Mucosa of stomach (tissue), 1 donor: ENCODE results near the gene CHST4.
"Not testable (repeated sequence)": the region's sequence is repeated elsewhere in the genome, so short reads cannot be mapped to it uniquely, and the experiment has no call there.

ENCODE experiments used
- H3K27me3 ChIP-seq: one replicate; pipeline ENCODE4 v1.7.0; 2013; ENCODE audit warnings: mild to moderate bottlenecking, low read length; ENCODE audit not compliant: control insufficient read depth, insufficient read depth
- H3K36me3 ChIP-seq: one replicate; pipeline ENCODE4 v1.7.0; 2013; ENCODE audit warnings: low read length; ENCODE audit not compliant: control insufficient read depth, insufficient read depth
- H3K4me1 ChIP-seq: one replicate; pipeline ENCODE4 v1.7.0; 2013; ENCODE audit warnings: mild to moderate bottlenecking, low read length; ENCODE audit not compliant: control insufficient read depth, insufficient read depth
- H3K4me3 ChIP-seq: one replicate; pipeline ENCODE4 v1.7.0; 2013; ENCODE audit warnings: low read length
- H3K9ac ChIP-seq: one replicate; pipeline ENCODE4 v1.7.0; 2013; ENCODE audit warnings: mild to moderate bottlenecking, low read length, moderate library complexity
- H3K9me3 ChIP-seq: one replicate; pipeline ENCODE4 v1.7.0; 2013; ENCODE audit warnings: mild to moderate bottlenecking, low read length, moderate library complexity; ENCODE audit not compliant: control insufficient read depth
- donor health status: Pancreatic carcinoma.

CHST4 gene

DNA sequence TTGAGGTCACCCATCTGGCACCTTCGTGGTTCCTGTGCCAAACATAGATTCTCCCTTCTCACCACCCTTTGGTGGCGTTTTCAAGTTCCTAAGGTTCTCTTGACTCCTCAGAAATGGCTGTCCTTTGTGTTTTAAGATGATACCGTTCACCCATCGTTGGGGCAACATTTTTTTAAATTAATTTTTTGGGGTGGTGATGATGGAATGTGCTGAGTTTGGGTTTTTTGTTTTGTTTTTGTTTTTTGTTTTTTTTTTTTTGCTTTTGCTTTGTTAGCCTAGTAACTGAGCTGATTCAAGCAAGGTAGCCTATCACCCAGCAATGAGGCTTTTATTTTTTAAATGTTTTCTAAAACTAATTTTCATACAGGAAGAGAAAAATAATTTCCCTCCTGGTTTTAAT is 2.6 kb downstream of the CHST4 start:
- Histone ChIP-seq H3K9me3 (no peaks in the 10 kb centered on the region), H3K4me3 (no peak overlapping the region), H3K4me1 (peaks cover 4% of the 10 kb centered on the region), H3K27me3 (peaks cover 14% of the 10 kb centered on the region), H3K36me3 (no peaks in the 10 kb centered on the region), H3K9ac (no peak overlapping the region)

DNA sequence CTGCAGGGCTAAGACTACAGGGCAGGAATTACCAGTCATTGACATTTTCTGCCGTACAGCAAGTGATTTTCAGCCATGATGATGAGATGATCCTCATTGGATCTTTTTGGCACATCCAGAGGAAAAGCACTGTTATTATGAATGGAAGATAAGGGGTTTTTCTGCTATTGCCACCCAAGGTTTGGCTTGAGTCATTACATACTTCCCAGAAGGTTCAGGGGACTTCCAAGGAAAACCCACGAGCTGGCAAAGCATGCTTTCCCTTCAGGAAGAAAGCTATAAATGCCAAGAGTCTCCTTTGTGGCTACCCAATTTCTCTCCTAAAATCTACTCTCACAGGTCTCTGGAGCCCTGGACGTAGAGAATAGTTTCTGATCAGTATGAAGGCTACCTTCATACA is 6.1 kb downstream of the CHST4 start:
- Histone ChIP-seq H3K4me3 (no peak overlapping the region), H3K27me3 (peaks cover 5% of the 10 kb centered on the region), H3K36me3 (no peaks in the 10 kb centered on the region), H3K4me1 (no peaks in the 10 kb centered on the region), H3K9ac (no peak overlapping the region), H3K9me3 (no peaks in the 10 kb centered on the region)

DNA sequence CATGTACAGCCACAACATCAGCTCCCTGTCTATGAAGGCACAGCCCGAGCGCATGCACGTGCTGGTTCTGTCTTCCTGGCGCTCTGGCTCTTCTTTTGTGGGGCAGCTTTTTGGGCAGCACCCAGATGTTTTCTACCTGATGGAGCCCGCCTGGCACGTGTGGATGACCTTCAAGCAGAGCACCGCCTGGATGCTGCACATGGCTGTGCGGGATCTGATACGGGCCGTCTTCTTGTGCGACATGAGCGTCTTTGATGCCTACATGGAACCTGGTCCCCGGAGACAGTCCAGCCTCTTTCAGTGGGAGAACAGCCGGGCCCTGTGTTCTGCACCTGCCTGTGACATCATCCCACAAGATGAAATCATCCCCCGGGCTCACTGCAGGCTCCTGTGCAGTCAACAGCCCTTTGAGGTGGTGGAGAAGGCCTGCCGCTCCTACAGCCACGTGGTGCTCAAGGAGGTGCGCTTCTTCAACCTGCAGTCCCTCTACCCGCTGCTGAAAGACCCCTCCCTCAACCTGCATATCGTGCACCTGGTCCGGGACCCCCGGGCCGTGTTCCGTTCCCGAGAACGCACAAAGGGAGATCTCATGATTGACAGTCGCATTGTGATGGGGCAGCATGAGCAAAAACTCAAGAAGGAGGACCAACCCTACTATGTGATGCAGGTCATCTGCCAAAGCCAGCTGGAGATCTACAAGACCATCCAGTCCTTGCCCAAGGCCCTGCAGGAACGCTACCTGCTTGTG is 10.7 kb downstream of the CHST4 start:
- H3K9me3 ChIP-seq, result no peaks in the 10 kb centered on the region
- no peaks in the 10 kb centered on the region for H3K4me1 ChIP-seq
- no peaks in the 10 kb centered on the region for H3K27me3 ChIP-seq
- H3K9ac ChIP-seq, result no peak overlapping the region
- H3K36me3 ChIP-seq, result no peaks in the 10 kb centered on the region
- no peak overlapping the region for H3K4me3 ChIP-seq

DNA sequence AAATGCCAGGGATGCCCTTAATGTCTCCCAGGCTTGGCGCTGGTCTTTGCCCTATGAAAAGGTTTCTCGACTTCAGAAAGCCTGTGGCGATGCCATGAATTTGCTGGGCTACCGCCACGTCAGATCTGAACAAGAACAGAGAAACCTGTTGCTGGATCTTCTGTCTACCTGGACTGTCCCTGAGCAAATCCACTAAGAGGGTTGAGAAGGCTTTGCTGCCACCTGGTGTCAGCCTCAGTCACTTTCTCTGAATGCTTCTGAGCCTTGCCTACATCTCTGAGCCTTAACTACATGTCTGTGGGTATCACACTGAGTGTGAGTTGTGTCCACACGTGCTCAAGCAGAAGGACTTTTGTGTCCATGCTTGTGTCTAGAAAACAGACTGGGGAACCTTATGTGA is 11.4 kb downstream of the CHST4 start:
- Histone ChIP-seq H3K36me3 (no peaks in the 10 kb centered on the region), H3K27me3 (no peaks in the 10 kb centered on the region), H3K4me1 (no peaks in the 10 kb centered on the region), H3K4me3 (no peak overlapping the region), H3K9me3 (no peaks in the 10 kb centered on the region), H3K9ac (no peak overlapping the region)

DNA sequence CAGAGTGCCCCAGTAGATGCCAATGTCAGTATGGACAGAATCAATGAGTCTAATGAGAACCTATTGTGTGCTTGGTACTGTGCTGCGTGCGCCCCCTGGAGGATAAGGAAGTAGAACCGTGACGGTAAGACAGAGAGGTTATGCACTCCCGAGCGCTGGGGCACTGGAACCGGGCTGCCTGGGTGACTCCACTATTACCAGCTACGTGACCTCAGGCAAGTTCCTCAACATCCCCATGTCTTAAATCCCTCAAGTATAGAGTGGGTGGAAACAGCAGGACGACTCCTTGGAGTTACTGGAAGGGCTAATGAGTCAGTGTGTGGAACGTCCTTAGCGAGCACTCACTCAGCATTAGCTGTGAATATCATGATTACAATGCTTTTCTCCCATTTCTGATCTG is 16.2 kb downstream of the CHST4 start:
- H3K9me3 ChIP-seq, result no peaks in the 10 kb centered on the region
- no peaks in the 10 kb centered on the region for H3K4me1 ChIP-seq
- H3K27me3 ChIP-seq, result no peaks in the 10 kb centered on the region
- H3K9ac ChIP-seq, result no peak overlapping the region
- H3K36me3 ChIP-seq, result no peaks in the 10 kb centered on the region
- no peak overlapping the region for H3K4me3 ChIP-seq

DNA sequence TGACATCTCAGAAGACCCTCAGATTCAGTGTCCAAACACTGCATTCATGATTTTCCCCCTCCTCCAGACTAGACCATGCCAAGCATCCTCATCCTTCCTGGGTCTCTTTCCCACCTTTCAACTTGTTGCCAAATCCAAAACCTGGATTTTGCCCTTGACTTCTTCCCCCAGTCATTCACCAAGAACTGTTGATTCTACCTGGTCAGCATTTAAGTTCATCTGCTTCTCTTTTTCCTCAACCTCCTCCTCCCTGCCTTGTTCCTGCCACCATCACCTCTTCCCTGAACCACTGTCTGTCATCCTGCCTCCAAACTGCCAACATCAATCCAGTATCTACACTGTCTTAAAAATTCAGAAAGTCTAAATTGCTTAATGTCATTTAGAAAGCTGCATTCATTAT is 20.9 kb downstream of the CHST4 start:
- Histone ChIP-seq H3K36me3 (no peaks in the 10 kb centered on the region), H3K9ac (no peak overlapping the region), H3K27me3 (no peaks in the 10 kb centered on the region), H3K4me3 (no peak overlapping the region), H3K9me3 (no peaks in the 10 kb centered on the region), H3K4me1 (no peaks in the 10 kb centered on the region)

DNA sequence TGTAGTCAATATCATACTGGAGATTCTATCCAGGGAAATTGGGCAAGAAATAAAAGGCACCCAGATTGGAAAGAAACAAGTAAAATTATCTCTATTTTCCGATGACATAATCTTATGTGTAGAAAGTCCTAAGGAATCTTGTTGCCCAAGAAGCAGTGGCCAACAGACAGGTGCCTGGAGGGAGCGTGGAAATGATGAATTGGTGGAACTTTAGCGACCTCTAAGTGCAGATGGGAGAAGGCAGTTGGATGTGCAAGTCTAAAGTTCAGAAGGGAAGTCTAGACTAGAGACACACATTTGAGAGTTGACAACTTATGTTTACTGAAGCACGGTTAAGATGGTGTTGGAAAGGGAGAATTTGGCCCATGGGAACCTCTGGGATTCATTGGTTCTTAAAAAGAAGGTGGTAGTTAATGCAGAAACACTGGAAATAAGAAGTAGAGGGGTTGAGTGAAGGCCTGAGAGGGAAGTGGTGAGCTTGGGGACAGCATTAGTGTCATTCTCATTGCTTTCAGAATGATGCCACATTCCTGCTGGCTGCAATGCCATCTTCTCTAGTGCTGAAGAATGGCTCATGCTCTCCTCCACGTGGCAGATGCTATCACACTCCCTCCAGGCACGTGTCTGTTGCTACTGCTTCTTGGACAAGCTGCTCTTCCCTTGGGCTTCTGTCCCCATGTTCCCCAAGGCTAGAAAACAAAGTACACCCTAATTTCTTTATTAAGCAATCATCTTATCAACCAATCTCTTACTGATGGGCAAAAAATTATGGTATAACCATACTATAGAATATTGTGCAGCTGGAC is 26.7 kb downstream of the CHST4 start:
- Histone ChIP-seq H3K36me3 (no peaks in the 10 kb centered on the region), H3K4me1 (no peaks in the 10 kb centered on the region), H3K9ac (no peak overlapping the region), H3K9me3 (no peaks in the 10 kb centered on the region), H3K27me3 (no peaks in the 10 kb centered on the region), H3K4me3 (no peak overlapping the region)

DNA sequence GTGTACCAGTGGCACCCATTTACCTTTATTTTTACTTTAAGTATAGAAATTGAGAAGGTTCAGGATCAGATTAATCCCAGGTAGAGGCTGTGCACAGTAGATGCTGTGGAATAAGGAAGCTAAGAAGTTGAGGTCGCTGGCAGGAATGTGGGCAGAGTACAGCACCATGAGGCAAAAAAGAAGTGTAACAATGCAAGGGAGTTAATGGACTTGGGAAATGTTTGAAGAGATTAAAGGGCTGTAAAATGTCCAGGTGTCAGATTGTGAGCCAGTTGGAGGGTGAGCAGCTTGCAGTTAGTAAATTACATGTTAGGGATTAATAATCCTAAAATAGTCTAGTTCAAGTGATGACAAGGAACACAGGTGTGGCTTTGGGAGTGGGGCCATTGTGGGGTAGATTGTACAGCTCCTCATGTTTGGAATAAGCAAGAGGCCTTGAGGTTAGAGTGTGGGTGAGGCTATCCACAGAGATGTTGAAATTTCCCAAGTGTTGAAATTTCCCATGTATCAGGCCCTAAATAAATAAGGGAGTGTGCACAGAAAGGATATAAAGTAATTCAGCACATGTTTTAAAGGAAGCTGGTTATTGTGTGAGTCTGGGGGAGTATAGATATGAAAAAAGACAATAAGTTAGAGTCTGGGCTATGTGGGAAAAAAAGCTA is 29.1 kb downstream of the CHST4 start:
- Histone ChIP-seq H3K9me3 (no peaks in the 10 kb centered on the region), H3K36me3 (no peaks in the 10 kb centered on the region), H3K9ac (no peak overlapping the region), H3K4me1 (no peaks in the 10 kb centered on the region), H3K27me3 (no peaks in the 10 kb centered on the region), H3K4me3 (no peak overlapping the region)

DNA sequence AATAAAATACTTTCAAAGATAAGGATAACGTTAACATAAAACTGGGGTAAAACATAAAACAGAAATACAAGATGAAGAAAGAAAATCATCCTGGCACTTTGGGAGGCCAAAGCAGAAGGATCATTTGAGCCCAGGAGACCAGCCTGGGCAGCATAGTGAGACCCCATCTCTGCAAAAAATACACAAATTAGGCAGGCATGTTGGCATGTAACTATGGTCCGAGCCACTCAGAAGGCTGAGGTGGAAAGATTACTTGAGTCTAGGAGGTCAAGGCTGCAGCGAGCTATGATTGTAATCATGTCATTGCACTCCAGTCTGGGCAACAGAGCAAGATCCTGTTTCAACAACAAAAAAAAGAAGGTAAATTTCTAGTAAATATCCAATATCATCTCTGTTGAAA is 31.1 kb downstream of the CHST4 start:
- no peaks in the 10 kb centered on the region for H3K27me3 ChIP-seq
- H3K9me3 ChIP-seq, result no peaks in the 10 kb centered on the region
- H3K4me3 ChIP-seq, result no peak overlapping the region
- no peak overlapping the region for H3K9ac ChIP-seq
- H3K4me1 ChIP-seq, result no peaks in the 10 kb centered on the region
- H3K36me3 ChIP-seq, result no peaks in the 10 kb centered on the region

DNA sequence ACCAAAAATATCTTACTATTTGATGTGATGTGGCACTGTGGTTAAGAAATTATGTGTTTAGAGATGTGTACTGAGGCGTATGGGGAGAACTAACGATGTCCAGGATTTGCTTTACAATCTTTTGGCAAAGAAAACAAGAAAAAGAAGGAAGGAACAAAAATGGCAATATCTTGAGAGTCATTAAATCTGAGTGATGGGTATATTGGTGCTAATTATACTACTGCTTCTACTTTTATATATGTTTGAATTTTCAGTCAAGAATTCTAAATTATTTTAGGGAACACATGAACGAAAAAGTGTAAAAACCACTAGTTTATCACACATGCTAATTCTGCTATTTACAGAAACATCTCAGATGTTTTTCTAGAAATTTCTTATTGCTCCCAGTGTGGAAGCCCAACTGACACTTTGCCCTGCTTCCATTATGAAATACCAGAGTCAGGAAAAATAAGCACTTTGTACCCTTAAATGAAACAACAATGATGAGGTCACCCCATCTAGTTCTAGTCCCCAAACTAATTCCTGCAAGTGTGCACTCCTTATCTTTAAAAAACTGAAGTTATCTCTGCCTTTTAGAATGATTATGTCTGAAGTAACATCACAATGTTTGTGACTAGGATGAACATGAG is 31.8 kb downstream of the CHST4 start:
- Histone ChIP-seq H3K9ac (no peak overlapping the region), H3K4me3 (no peak overlapping the region), H3K9me3 (no peaks in the 10 kb centered on the region), H3K4me1 (no peaks in the 10 kb centered on the region), H3K27me3 (no peaks in the 10 kb centered on the region), H3K36me3 (no peaks in the 10 kb centered on the region)

DNA sequence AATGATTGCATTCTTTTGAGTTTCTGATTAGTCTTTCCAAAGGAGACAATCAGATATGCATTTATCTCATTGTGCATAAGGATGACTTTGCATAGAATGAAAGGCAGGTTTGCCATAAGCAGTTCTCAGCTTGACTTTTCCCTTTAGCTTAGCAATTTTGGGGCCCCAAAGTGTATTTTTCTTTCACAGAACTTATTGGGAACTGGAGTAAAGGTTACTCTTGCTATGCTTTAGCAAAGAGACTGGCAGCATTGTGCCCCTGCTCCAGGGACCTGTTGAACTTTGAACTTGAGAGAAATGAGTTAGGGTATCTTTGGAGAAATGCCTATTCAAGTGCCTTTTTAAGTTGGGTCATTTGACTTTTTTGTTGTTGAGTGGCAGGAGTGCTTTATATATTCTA is 33.6 kb downstream of the CHST4 start:
- no peaks in the 10 kb centered on the region for H3K4me1 ChIP-seq
- no peaks in the 10 kb centered on the region for H3K27me3 ChIP-seq
- no peaks in the 10 kb centered on the region for H3K9me3 ChIP-seq
- H3K9ac ChIP-seq, result no peak overlapping the region
- no peak overlapping the region for H3K4me3 ChIP-seq
- no peaks in the 10 kb centered on the region for H3K36me3 ChIP-seq

DNA sequence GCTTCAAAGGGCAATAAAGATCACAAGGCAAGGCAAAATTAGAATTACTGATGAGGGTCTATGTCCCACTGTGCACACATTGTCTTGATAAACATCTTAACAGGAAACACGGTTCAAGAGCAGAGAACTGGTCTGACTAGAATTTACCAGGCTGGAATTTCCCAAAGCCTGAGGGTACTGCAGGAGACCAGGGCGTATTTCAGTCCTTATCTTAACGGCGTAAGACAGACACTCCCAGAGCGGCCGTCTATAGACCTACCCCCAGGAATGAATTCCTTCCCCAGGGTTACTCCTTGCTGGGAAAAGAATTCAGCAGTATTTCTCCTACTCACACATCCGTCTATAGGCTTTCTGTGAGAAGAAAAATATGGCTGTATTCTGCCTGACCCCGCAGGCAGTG is 35.7 kb downstream of the CHST4 start:
- H3K9me3 ChIP-seq, H3K9ac ChIP-seq, H3K36me3 ChIP-seq, H3K4me1 ChIP-seq, H3K27me3 ChIP-seq, H3K4me3 ChIP-seq: not testable (repeated sequence)
